SK-N-SH treated with all-trans-retinoic acid at 6 μM for 48 hours (cell line): ENCODE data around the gene KDM2B.

ENCODE experiments used
- ATAC-seq: fragments of 200-7000 bp; cut with Tn5 transposase; 3 replicates; pipeline ENCODE4 v1.9.1; 2020; ENCODE audit warnings: mild to moderate bottlenecking, moderate library complexity
- ARNTL ChIP-seq: fragments of 450-650 bp; formaldehyde crosslinking; IDR thresholded peaks from 2 replicates; pipeline ENCODE4 v1.5.0; 2020; ENCODE audit warnings: low read depth, mild to moderate bottlenecking, moderate library complexity, borderline replicate concordance
- CSDC2 ChIP-seq: fragments of 250-450 bp; sonication (Bioruptor Pico); IDR thresholded peaks from 2 replicates; pipeline ENCODE4 v1.5.0; 2020; ENCODE audit warnings: mild to moderate bottlenecking, moderate library complexity
- ESRRG ChIP-seq: fragments of 250-450 bp; sonication (Bioruptor Pico); IDR thresholded peaks from 2 replicates; pipeline ENCODE4 v1.6.1; 2021; ENCODE audit warnings: mild to moderate bottlenecking
- GLIS3 ChIP-seq: fragments of 250-450 bp; sonication (Bioruptor Pico); IDR thresholded peaks from 2 replicates; pipeline ENCODE4 v1.5.0; 2020; ENCODE audit warnings: mild to moderate bottlenecking, moderate library complexity
- OSR1 ChIP-seq: fragments of 250-450 bp; sonication (Bioruptor Pico); IDR thresholded peaks from 2 replicates; pipeline ENCODE4 v1.8.0; 2022; ENCODE audit warnings: moderate library complexity, mild to moderate bottlenecking, inconsistent platforms
- PPARA ChIP-seq: fragments of 250-450 bp; sonication (Bioruptor Pico); IDR thresholded peaks from 2 replicates; pipeline ENCODE4 v1.5.0; 2020; ENCODE audit warnings: mild to moderate bottlenecking, borderline replicate concordance
- SNAI2 ChIP-seq: fragments of 250-450 bp; sonication (Bioruptor Pico); IDR thresholded peaks from 2 replicates; pipeline ENCODE4 v1.5.0; 2020; ENCODE audit warnings: mild to moderate bottlenecking, moderate library complexity
- TCF4 ChIP-seq: fragments of 250-450 bp; sonication (Bioruptor Pico); IDR thresholded peaks from 2 replicates; pipeline ENCODE4 v1.8.0; 2021; ENCODE audit warnings: mild to moderate bottlenecking, moderate library complexity, borderline replicate concordance
- TOX ChIP-seq: fragments of 250-450 bp; sonication (Bioruptor Pico); IDR thresholded peaks from 2 replicates; pipeline ENCODE4 v1.8.0; 2021; ENCODE audit warnings: mild to moderate bottlenecking, moderate library complexity, borderline replicate concordance
- ZC3H10 ChIP-seq: fragments of 250-450 bp; sonication (Bioruptor Pico); IDR thresholded peaks from 2 replicates; pipeline ENCODE4 v1.5.1; 2021; ENCODE audit warnings: mild to moderate bottlenecking, moderate library complexity
- ZFP3 ChIP-seq: fragments of 250-450 bp; sonication (Bioruptor Pico); IDR thresholded peaks from 2 replicates; pipeline ENCODE4 v1.5.0; 2020; ENCODE audit warnings: mild to moderate bottlenecking, moderate library complexity
- ZFP30 ChIP-seq: fragments of 450-650 bp; formaldehyde crosslinking; IDR thresholded peaks from 2 replicates; pipeline ENCODE4 v1.5.0; 2022; ENCODE audit warnings: mild to moderate bottlenecking, moderate library complexity
- ZNF70 ChIP-seq: fragments of 450-650 bp; formaldehyde crosslinking; IDR thresholded peaks from 2 replicates; pipeline ENCODE4 v1.5.0; 2020; ENCODE audit warnings: mild to moderate bottlenecking, moderate library complexity
- ZNF8 ChIP-seq: fragments of 450-650 bp; formaldehyde crosslinking; IDR thresholded peaks from 2 replicates; pipeline ENCODE4 v1.5.0; 2020; ENCODE audit warnings: mild to moderate bottlenecking, moderate library complexity
- TF ChIP-seq, protein P1 (sequence below): fragments of 250-450 bp; sonication (Bioruptor Pico); IDR thresholded peaks from 2 replicates; pipeline ENCODE4 v1.5.1; 2020; ENCODE audit warnings: low read depth, mild to moderate bottlenecking, moderate library complexity
- TF ChIP-seq, protein P2 (sequence below): fragments of 250-450 bp; sonication (Bioruptor Pico); IDR thresholded peaks from 2 replicates; pipeline ENCODE4 v1.8.0; 2021; ENCODE audit warnings: low read depth, mild to moderate bottlenecking, moderate library complexity, borderline replicate concordance
- TF ChIP-seq, protein P3 (sequence below): fragments of 250-450 bp; sonication (Bioruptor Pico); IDR thresholded peaks from 2 replicates; pipeline ENCODE4 v1.8.0; 2020; ENCODE audit warnings: mild to moderate bottlenecking, moderate library complexity, borderline replicate concordance
- TF ChIP-seq, protein P4 (sequence below): fragments of 250-450 bp; sonication (Bioruptor Pico); IDR thresholded peaks from 2 replicates; pipeline ENCODE4 v1.5.0; 2020; ENCODE audit warnings: mild to moderate bottlenecking, moderate library complexity
- TF ChIP-seq, protein P5 (sequence below): fragments of 250-450 bp; sonication (Bioruptor Pico); IDR thresholded peaks from 2 replicates; pipeline ENCODE4 v1.5.1; 2021; ENCODE audit warnings: mild to moderate bottlenecking, moderate library complexity

KDM2B gene

DNA sequence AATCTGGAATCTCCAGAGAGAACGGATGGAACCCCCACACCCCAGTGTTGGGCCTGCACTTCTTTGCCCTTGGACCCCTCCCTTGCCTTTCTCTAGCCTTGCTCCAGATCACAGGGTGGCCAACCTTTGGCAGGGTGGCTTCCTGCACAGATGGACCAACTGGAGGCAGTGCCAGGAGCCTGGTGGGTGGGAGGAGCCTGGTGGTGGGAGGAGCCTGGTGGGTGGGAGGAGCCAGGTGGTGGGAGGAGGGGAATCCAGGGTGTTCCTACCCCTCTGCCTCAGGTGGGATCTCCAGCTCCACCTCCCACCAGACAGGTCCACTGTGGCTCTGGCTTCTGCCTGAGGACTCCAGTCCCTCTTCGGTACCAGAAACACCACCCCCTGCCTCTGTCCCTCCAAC, 30.5 kb upstream of the KDM2B start:
- TF ChIP-seq, protein P1, sequence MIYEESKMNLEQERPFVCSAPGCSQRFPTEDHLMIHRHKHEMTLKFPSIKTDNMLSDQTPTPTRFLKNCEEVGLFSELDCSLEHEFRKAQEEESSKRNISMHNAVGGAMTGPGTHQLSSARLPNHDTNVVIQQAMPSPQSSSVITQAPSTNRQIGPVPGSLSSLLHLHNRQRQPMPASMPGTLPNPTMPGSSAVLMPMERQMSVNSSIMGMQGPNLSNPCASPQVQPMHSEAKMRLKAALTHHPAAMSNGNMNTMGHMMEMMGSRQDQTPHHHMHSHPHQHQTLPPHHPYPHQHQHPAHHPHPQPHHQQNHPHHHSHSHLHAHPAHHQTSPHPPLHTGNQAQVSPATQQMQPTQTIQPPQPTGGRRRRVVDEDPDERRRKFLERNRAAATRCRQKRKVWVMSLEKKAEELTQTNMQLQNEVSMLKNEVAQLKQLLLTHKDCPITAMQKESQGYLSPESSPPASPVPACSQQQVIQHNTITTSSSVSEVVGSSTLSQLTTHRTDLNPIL (CRISPR knock-in tag), result no peak
- TF ChIP-seq, protein P2, sequence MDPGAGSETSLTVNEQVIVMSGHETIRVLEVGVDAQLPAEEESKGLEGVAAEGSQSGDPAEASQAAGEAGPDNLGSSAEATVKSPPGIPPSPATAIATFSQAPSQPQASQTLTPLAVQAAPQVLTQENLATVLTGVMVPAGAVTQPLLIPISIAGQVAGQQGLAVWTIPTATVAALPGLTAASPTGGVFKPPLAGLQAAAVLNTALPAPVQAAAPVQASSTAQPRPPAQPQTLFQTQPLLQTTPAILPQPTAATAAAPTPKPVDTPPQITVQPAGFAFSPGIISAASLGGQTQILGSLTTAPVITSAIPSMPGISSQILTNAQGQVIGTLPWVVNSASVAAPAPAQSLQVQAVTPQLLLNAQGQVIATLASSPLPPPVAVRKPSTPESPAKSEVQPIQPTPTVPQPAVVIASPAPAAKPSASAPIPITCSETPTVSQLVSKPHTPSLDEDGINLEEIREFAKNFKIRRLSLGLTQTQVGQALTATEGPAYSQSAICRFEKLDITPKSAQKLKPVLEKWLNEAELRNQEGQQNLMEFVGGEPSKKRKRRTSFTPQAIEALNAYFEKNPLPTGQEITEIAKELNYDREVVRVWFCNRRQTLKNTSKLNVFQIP, result no peak
- no peak for TF ChIP-seq SNAI2 (CRISPR knock-in tag)
- TF ChIP-seq, protein P3, sequence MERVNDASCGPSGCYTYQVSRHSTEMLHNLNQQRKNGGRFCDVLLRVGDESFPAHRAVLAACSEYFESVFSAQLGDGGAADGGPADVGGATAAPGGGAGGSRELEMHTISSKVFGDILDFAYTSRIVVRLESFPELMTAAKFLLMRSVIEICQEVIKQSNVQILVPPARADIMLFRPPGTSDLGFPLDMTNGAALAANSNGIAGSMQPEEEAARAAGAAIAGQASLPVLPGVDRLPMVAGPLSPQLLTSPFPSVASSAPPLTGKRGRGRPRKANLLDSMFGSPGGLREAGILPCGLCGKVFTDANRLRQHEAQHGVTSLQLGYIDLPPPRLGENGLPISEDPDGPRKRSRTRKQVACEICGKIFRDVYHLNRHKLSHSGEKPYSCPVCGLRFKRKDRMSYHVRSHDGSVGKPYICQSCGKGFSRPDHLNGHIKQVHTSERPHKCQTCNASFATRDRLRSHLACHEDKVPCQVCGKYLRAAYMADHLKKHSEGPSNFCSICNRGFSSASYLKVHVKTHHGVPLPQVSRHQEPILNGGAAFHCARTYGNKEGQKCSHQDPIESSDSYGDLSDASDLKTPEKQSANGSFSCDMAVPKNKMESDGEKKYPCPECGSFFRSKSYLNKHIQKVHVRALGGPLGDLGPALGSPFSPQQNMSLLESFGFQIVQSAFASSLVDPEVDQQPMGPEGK (CRISPR knock-in tag), result no peak
- TF ChIP-seq OSR1, result no peak
- no peak for TF ChIP-seq ESRRG (CRISPR knock-in tag)
- no peak for TF ChIP-seq GLIS3 (CRISPR knock-in tag)
- TF ChIP-seq ZFP3 (CRISPR knock-in tag), result no peak
- TF ChIP-seq ARNTL, result no peak
- no peak for TF ChIP-seq PPARA (CRISPR knock-in tag)
- no peak for TF ChIP-seq ZNF70 (CRISPR knock-in tag)
- TF ChIP-seq, protein P4, sequence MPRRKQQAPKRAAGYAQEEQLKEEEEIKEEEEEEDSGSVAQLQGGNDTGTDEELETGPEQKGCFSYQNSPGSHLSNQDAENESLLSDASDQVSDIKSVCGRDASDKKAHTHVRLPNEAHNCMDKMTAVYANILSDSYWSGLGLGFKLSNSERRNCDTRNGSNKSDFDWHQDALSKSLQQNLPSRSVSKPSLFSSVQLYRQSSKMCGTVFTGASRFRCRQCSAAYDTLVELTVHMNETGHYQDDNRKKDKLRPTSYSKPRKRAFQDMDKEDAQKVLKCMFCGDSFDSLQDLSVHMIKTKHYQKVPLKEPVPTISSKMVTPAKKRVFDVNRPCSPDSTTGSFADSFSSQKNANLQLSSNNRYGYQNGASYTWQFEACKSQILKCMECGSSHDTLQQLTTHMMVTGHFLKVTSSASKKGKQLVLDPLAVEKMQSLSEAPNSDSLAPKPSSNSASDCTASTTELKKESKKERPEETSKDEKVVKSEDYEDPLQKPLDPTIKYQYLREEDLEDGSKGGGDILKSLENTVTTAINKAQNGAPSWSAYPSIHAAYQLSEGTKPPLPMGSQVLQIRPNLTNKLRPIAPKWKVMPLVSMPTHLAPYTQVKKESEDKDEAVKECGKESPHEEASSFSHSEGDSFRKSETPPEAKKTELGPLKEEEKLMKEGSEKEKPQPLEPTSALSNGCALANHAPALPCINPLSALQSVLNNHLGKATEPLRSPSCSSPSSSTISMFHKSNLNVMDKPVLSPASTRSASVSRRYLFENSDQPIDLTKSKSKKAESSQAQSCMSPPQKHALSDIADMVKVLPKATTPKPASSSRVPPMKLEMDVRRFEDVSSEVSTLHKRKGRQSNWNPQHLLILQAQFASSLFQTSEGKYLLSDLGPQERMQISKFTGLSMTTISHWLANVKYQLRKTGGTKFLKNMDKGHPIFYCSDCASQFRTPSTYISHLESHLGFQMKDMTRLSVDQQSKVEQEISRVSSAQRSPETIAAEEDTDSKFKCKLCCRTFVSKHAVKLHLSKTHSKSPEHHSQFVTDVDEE, result no peak
- TF ChIP-seq ZNF8 (CRISPR knock-in tag), result no peak
- TF ChIP-seq TCF4 (CRISPR knock-in tag), result no peak
- no peak for TF ChIP-seq ZFP30 (CRISPR knock-in tag)
- TF ChIP-seq, protein P5, sequence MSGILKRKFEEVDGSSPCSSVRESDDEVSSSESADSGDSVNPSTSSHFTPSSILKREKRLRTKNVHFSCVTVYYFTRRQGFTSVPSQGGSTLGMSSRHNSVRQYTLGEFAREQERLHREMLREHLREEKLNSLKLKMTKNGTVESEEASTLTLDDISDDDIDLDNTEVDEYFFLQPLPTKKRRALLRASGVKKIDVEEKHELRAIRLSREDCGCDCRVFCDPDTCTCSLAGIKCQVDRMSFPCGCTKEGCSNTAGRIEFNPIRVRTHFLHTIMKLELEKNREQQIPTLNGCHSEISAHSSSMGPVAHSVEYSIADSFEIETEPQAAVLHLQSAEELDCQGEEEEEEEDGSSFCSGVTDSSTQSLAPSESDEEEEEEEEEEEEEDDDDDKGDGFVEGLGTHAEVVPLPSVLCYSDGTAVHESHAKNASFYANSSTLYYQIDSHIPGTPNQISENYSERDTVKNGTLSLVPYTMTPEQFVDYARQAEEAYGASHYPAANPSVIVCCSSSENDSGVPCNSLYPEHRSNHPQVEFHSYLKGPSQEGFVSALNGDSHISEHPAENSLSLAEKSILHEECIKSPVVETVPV, result no peak
- peak; percentile 61; the same call in 2 of the 3 replicates for ATAC-seq

DNA sequence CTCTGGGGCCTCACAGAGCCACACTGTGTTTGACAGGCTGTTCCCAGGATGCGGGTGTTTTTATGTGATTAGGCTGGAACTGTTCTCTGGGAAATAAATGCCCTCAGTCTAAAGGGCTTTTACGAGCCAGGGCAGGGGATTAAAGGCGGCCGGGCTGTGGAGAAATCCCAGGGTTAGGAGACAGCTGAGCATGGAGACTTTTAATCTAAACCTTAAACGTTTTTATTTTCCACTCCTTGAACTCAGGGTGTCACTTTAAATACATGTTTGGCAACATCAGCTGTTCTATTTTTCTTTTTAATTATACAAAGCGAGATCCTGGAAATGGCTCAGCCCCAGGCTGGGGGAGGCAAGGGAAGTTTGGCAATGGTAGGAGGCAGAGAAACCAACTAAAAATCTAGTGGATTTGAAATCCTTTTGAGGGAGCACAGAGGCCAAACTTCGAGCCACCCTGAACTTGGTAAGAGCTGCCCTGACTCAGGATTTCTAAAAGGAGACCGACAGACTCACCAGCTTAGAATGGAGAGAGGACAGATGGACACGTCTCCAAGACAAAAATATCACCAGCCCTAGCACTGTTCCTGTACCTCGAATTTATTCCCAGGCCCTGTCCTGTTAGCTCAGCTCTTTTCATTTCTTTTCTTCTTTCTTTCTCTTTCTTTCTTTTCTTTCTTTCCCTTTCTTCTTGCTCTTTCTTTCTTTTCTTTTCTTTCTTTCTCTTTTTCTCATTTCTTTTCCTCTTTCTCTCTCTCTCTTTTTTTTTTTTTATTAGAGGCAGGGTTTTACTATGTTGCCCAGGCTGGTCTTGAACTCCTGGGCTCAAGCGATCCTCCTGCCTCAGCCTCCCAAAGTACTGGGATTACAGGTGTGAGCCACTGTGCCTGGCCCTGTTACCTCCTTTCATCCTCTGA, 29.7 kb upstream of the KDM2B start:
- ATAC-seq, result peak; percentile 37
- TF ChIP-seq, protein P5, result no peak
- TF ChIP-seq PPARA (CRISPR knock-in tag) (no peak), ZNF8 (CRISPR knock-in tag) (no peak), ARNTL (no peak), ZC3H10 (CRISPR knock-in tag) (no peak), CSDC2 (CRISPR knock-in tag) (no peak), ZFP3 (CRISPR knock-in tag) (no peak), SNAI2 (CRISPR knock-in tag) (no peak), TCF4 (CRISPR knock-in tag) (no peak), TOX (CRISPR knock-in tag) (no peak), ZNF70 (CRISPR knock-in tag) (no peak)
- TF ChIP-seq, protein P1 (CRISPR knock-in tag), result no peak
